Central memory CD8-positive, alpha-beta T cell (primary cell): ENCODE data around the gene RUBCNL.
A peak's percentile ranks its signal among the peaks of the same experiment; 100 is the strongest.
"Not testable (repeated sequence)": the region's sequence is repeated elsewhere in the genome, so short reads cannot be mapped to it uniquely, and the experiment has no call there.

Experiments used
- ATAC-seq: fragments of 150-1000 bp; cut with Tn5 transposase; replicated peaks from 2 replicates; pipeline ENCODE4 v1.10.0; 2022; ENCODE audit warnings: mild to moderate bottlenecking, moderate FRiP score, moderate number of reproducible peaks; ENCODE audit not compliant: poor library complexity, severe bottlenecking; ENCODE audit errors: extremely low read depth
- DNase-seq, 2 donors: peaks; one replicate each; pipeline ENCODE4 v3.0.0; 2021; ENCODE audit warnings: low spot score in 2 of 2
- H3K27ac Mint-ChIP-seq: one replicate; pipeline ENCODE4 v1.8.0; 2022; ENCODE audit warnings: low read depth, mild to moderate bottlenecking, moderate library complexity, mixed read lengths
- H3K27me3 Mint-ChIP-seq: one replicate; pipeline ENCODE4 v1.8.0; 2022; ENCODE audit warnings: mixed read lengths
- H3K36me3 Mint-ChIP-seq: one replicate; pipeline ENCODE4 v1.8.0; 2022; ENCODE audit warnings: mild to moderate bottlenecking, moderate library complexity, mixed read lengths; ENCODE audit not compliant: insufficient read depth
- H3K4me1 Mint-ChIP-seq: one replicate; pipeline ENCODE4 v1.8.0; 2022; ENCODE audit warnings: mixed read lengths
- H3K4me3 Mint-ChIP-seq: one replicate; pipeline ENCODE4 v1.8.0; 2022; ENCODE audit warnings: mild to moderate bottlenecking, moderate library complexity, mixed read lengths
- H3K9me3 Mint-ChIP-seq: one replicate; pipeline ENCODE4 v1.8.0; 2022; ENCODE audit warnings: mixed read lengths

RUBCNL gene

DNA sequence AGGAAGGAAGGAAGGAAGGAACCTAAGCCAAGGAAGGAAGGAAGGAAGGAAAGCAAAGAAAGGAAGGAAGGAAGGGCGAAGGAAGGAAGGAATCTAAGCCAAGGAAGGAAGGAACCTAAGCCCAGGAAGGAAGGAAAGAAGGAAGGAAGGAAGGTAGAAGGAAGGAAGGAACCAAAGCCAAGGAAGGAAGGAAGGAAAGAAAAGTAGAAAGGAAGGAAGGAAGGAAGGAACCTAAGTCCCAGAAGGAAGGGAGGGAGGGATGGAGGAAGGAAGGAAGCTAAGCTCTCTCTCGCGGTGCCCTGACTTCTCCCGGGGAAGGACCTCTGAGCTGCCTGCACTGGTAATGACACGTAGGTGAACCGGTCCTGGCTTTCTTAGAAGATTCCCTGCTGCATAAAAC is 1.3 kb upstream of the RUBCNL start:
- ATAC-seq = no peak
- no peak overlapping the region for H3K27ac Mint-ChIP-seq
- no peaks in the 10 kb centered on the region for H3K9me3 Mint-ChIP-seq
- peaks cover 55% of the 10 kb centered on the region for H3K27me3 Mint-ChIP-seq
- H3K36me3 Mint-ChIP-seq = peaks cover 4% of the 10 kb centered on the region
- peaks cover 11% of the 10 kb centered on the region for H3K4me1 Mint-ChIP-seq
- no peak for DNase-seq
- H3K4me3 Mint-ChIP-seq = no peak overlapping the region

GRCh38 chr13:46386392-46387063 is 524 bp downstream of the RUBCNL start:
- no peaks in the 10 kb centered on the region for H3K9me3 Mint-ChIP-seq
- DNase-seq (no peak), ATAC-seq (no peak)
- peaks cover 11% of the 10 kb centered on the region for H3K4me1 Mint-ChIP-seq
- peaks cover 2% of the 10 kb centered on the region for H3K36me3 Mint-ChIP-seq
- peak overlapping the region; percentile 69 for H3K4me3 Mint-ChIP-seq
- peaks cover 57% of the 10 kb centered on the region for H3K27me3 Mint-ChIP-seq
- H3K27ac Mint-ChIP-seq = no peak overlapping the region

- peaks cover 57% of the 10 kb centered on the region for H3K27me3 Mint-ChIP-seq
- ATAC-seq = no peak
Observed at GRCh38 chr13:46385946-46386345, 1.1 kb downstream of the RUBCNL start.

DNA sequence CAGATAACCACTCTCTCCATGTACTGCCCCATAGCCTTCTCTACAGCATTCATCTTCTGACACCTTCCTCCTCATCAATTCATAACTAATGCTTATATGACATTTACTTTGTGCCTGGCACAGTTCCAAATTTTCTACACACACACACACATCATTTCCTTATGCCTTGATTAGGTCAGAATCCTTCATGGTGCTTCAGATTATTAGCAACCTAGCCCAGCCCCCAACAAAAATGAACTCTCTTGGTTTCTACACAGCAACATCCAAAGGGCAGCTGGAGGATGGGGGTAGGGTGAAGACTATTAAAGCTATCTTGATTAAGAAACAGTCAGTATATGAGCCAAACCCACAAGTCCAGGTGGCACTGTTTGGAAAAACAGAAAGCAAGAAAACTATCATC is 3.7 kb downstream of the RUBCNL start:
- H3K4me1 Mint-ChIP-seq = peaks cover 6% of the 10 kb centered on the region
- DNase-seq = no peak
- H3K9me3 Mint-ChIP-seq = no peaks in the 10 kb centered on the region
- no peak overlapping the region for H3K27ac Mint-ChIP-seq
- no peak overlapping the region for H3K4me3 Mint-ChIP-seq
- H3K27me3 Mint-ChIP-seq = peaks cover 53% of the 10 kb centered on the region
- ATAC-seq = no peak
- H3K36me3 Mint-ChIP-seq = peaks cover 2% of the 10 kb centered on the region

More at GRCh38 chr13:46385946-46386345, 1.1 kb downstream of the RUBCNL start:
- Mint-ChIP-seq H3K4me3 (peak overlapping the region; percentile 69), H3K9me3 (no peaks in the 10 kb centered on the region), H3K27ac (no peak overlapping the region), H3K36me3 (peaks cover 2% of the 10 kb centered on the region), H3K4me1 (peaks cover 11% of the 10 kb centered on the region)
- no peak for DNase-seq

- DNase-seq (no peak), ATAC-seq (no peak)
- no peak overlapping the region for H3K27ac Mint-ChIP-seq
- no peaks in the 10 kb centered on the region for H3K9me3 Mint-ChIP-seq
- no peak overlapping the region for H3K4me3 Mint-ChIP-seq
- peaks cover under 1% of the 10 kb centered on the region for H3K36me3 Mint-ChIP-seq
- peaks cover 1% of the 10 kb centered on the region for H3K4me1 Mint-ChIP-seq
- H3K27me3 Mint-ChIP-seq = peaks cover 42% of the 10 kb centered on the region
Observed at GRCh38 chr13:46382224-46382623, 4.8 kb downstream of the RUBCNL start.

- Mint-ChIP-seq H3K36me3 (no peaks in the 10 kb centered on the region), H3K27ac (no peak overlapping the region), H3K27me3 (peaks cover 24% of the 10 kb centered on the region), H3K4me3 (no peak overlapping the region), H3K9me3 (no peaks in the 10 kb centered on the region), H3K4me1 (no peaks in the 10 kb centered on the region)
- no peak for DNase-seq
- no peak for ATAC-seq
Observed at GRCh38 chr13:46380242-46380641, 6.8 kb downstream of the RUBCNL start.

GRCh38 chr13:46379611-46380010 is 7.4 kb downstream of the RUBCNL start:
- Mint-ChIP-seq H3K27me3 (peaks cover 17% of the 10 kb centered on the region), H3K27ac (no peak overlapping the region), H3K36me3 (peaks cover 3% of the 10 kb centered on the region), H3K4me1 (no peaks in the 10 kb centered on the region), H3K9me3 (no peaks in the 10 kb centered on the region), H3K4me3 (no peak overlapping the region)
- DNase-seq (no peak), ATAC-seq (no peak)

DNA sequence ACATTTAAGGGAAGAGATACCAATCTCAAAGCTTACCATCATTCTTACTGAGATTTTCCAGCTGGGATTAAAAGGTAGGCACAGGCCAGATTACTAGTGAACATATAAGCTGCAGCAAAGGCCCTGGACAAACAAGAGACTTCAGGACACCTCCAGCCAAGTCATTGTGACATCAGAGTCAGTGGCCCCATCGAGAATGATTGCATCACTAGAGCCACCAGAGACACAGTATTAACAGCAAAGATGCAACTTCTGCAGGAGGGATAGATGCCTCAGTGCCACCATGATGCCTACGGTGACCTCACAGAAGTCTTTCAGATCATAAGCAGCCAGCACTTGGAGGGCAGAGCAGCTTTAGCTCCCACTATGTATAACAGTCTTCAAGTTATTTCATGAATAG is 8.6 kb downstream of the RUBCNL start:
- Mint-ChIP-seq H3K4me3 (no peak overlapping the region), H3K36me3 (peaks cover 3% of the 10 kb centered on the region), H3K4me1 (no peaks in the 10 kb centered on the region), H3K27me3 (peaks cover 8% of the 10 kb centered on the region), H3K9me3 (no peaks in the 10 kb centered on the region), H3K27ac (no peak overlapping the region)
- no peak for DNase-seq
- no peak for ATAC-seq

GRCh38 chr13:46377554-46377953 is 9.5 kb downstream of the RUBCNL start:
- Mint-ChIP-seq H3K27ac (no peak overlapping the region), H3K4me1 (no peaks in the 10 kb centered on the region), H3K36me3 (peaks cover 3% of the 10 kb centered on the region), H3K4me3 (no peak overlapping the region), H3K27me3 (no peaks in the 10 kb centered on the region), H3K9me3 (no peaks in the 10 kb centered on the region)
- no peak for DNase-seq
- ATAC-seq = no peak

GRCh38 chr13:46374710-46375109 is 12.3 kb downstream of the RUBCNL start:
- DNase-seq (no peak), ATAC-seq (no peak)
- no peaks in the 10 kb centered on the region for H3K9me3 Mint-ChIP-seq
- H3K4me1 Mint-ChIP-seq = no peaks in the 10 kb centered on the region
- H3K27me3 Mint-ChIP-seq = no peaks in the 10 kb centered on the region
- peak overlapping the region; percentile 5 for H3K4me3 Mint-ChIP-seq
- no peak overlapping the region for H3K27ac Mint-ChIP-seq
- peaks cover 3% of the 10 kb centered on the region for H3K36me3 Mint-ChIP-seq

- H3K36me3 Mint-ChIP-seq = peaks cover 5% of the 10 kb centered on the region
Observed at GRCh38 chr13:46373623-46374022, 13.4 kb downstream of the RUBCNL start.

GRCh38 chr13:46372938-46373337 is 14.1 kb downstream of the RUBCNL start:
- DNase-seq, H3K9me3 Mint-ChIP-seq, H3K36me3 Mint-ChIP-seq, H3K4me3 Mint-ChIP-seq, H3K27ac Mint-ChIP-seq, ATAC-seq, H3K4me1 Mint-ChIP-seq, H3K27me3 Mint-ChIP-seq: not testable (repeated sequence)

More at GRCh38 chr13:46373623-46374022, 13.4 kb downstream of the RUBCNL start:
- H3K27me3 Mint-ChIP-seq = no peaks in the 10 kb centered on the region
- no peaks in the 10 kb centered on the region for H3K4me1 Mint-ChIP-seq
- DNase-seq (no peak), ATAC-seq (no peak)
- no peak overlapping the region for H3K4me3 Mint-ChIP-seq
- no peak overlapping the region for H3K27ac Mint-ChIP-seq
- H3K9me3 Mint-ChIP-seq = no peaks in the 10 kb centered on the region

DNA sequence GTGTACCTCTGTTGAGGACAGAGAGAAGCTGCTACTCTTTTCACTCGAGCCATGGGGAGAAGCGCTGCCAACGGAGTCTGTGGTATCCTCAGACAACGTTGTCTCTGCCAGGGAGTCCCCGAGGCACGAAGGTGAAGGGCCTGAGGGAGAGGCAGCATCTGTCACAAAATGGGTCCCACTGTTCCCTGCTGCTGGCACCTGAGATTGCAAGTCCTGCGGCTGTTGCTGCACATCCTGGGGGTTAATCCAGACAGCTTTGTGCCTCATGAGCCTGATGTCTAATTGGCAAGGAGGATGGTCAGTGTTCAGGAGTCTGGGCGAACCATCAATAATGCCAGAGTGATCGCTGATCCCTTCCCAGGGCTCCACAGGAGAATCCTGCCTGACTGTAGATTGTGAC is 15.0 kb downstream of the RUBCNL start:
- H3K36me3 Mint-ChIP-seq = peaks cover 5% of the 10 kb centered on the region
- H3K4me1 Mint-ChIP-seq = no peaks in the 10 kb centered on the region
- DNase-seq (no peak), ATAC-seq (no peak)
- no peak overlapping the region for H3K4me3 Mint-ChIP-seq
- H3K9me3 Mint-ChIP-seq = no peaks in the 10 kb centered on the region
- H3K27me3 Mint-ChIP-seq = peaks cover 3% of the 10 kb centered on the region
- H3K27ac Mint-ChIP-seq = no peak overlapping the region
